Fibroblast of mammary gland (primary cell): ENCODE results near the gene CALCR.
"Not testable (repeated sequence)": the region's sequence is repeated elsewhere in the genome, so short reads cannot be mapped to it uniquely, and the experiment has no call there.

Experiments used
- DNase-seq: peaks from one replicate; pipeline ENCODE4 v3.0.0-alpha.2; 2010; ENCODE audit warnings: low read depth
- H3K4me3 ChIP-seq: 2 replicates; pipeline ENCODE4 v1.5.1; 2011; ENCODE audit warnings: low read depth, mild to moderate bottlenecking, low read length, moderate library complexity; ENCODE audit not compliant: control insufficient read depth
- CTCF ChIP-seq: conservative IDR thresholded peaks from 2 replicates; pipeline ENCODE4 v1.5.1; 2011; ENCODE audit warnings: low read depth, low read length, inconsistent platforms; ENCODE audit not compliant: control insufficient read depth, insufficient read depth

CALCR gene

GRCh38 chr7:93538061-93538460 lies 36.5 kb downstream of the CALCR start:
- no peak overlapping the region for H3K4me3 ChIP-seq
- no peak for DNase-seq
- TF ChIP-seq CTCF, result no peak

GRCh38 chr7:93535616-93536015 lies 38.9 kb downstream of the CALCR start:
- no peak overlapping the region for H3K4me3 ChIP-seq
- TF ChIP-seq CTCF, result no peak
- no peak for DNase-seq

- TF ChIP-seq CTCF, result no peak
- no peak overlapping the region for H3K4me3 ChIP-seq
- DNase-seq, result no peak
Measured at GRCh38 chr7:93530701-93531100, 43.8 kb downstream of the CALCR start.

GRCh38 chr7:93516834-93517233 lies 57.7 kb downstream of the CALCR start:
- no peak overlapping the region for H3K4me3 ChIP-seq
- DNase-seq, result no peak
- TF ChIP-seq CTCF, result no peak

GRCh38 chr7:93515144-93515543 lies 59.4 kb downstream of the CALCR start:
- no peak for TF ChIP-seq CTCF
- no peak overlapping the region for H3K4me3 ChIP-seq
- DNase-seq, result peak; percentile 12

- no peak overlapping the region for H3K4me3 ChIP-seq
- no peak for TF ChIP-seq CTCF
- no peak for DNase-seq
Measured at GRCh38 chr7:93509303-93509702, 65.2 kb downstream of the CALCR start.

GRCh38 chr7:93503088-93503487 lies 71.4 kb downstream of the CALCR start:
- no peak for TF ChIP-seq CTCF
- no peak for DNase-seq
- H3K4me3 ChIP-seq, result no peak overlapping the region

- DNase-seq, H3K4me3 ChIP-seq: not testable (repeated sequence)
Measured at GRCh38 chr7:93491860-93492259, 82.7 kb downstream of the CALCR start.
